HEK293 (cell line): ENCODE results near the gene TNNI3.

ENCODE experiments used
- CTCF ChIA-PET: fragments of 350-600 bp; formaldehyde crosslinking; extraction: SDS; loops from one replicate; lab custom pipeline; 2021; ENCODE audit warnings: antibody characterized with exemption; lab: Yijun Ruan, JAX
- POLR2A ChIA-PET: fragments of 300-600 bp; formaldehyde crosslinking; extraction: SDS; loops from one replicate; lab custom pipeline; 2020; ENCODE audit warnings: antibody characterized with exemption, inconsistent platforms; lab: Yijun Ruan, JAX
- H3K27ac ChIP-seq: fragments of 200-500 bp; sonication (Bioruptor generic); 2 replicates; pipeline ENCODE4 v1.5.1; 2014; ENCODE audit warnings: low read depth, low read length, control low read depth, inconsistent platforms; ENCODE audit errors: extremely low read depth
- H3K36me3 ChIP-seq, 2 experiments: fragments of 200-500 bp in 1 of 2; sonication (Bioruptor generic) in 1 of 2; 1 replicate in 1 of 2; 2 replicates in 1 of 2; pipeline ENCODE4 v1.5.1; 2014 to 2017; ENCODE audit warnings: inconsistent platforms in 2 of 2, low read length in 2 of 2; ENCODE audit not compliant: control insufficient read depth in 2 of 2, insufficient read depth in 1 of 2
- H3K4me1 ChIP-seq: fragments of 200-500 bp; sonication (Bioruptor generic); 2 replicates; pipeline ENCODE4 v1.5.1; 2014; ENCODE audit warnings: mild to moderate bottlenecking, low read length, inconsistent platforms; ENCODE audit not compliant: control insufficient read depth, insufficient read depth
- H3K4me3 ChIP-seq: 2 replicates; pipeline ENCODE4 v1.5.1; 2011; ENCODE audit warnings: low read depth, mild to moderate bottlenecking, control low read depth, low read length, moderate library complexity
- H3K9me3 ChIP-seq: fragments of 200-500 bp; sonication (Bioruptor generic); 2 replicates; pipeline ENCODE4 v1.5.1; 2014; ENCODE audit warnings: low read depth, low read length, inconsistent platforms; ENCODE audit not compliant: control insufficient read depth, insufficient read depth
- GLIS1 ChIP-seq: fragments of 450-650 bp; formaldehyde crosslinking; IDR thresholded peaks from 2 replicates; pipeline ENCODE4 v1.5.1; 2016; ENCODE audit warnings: missing biosample characterization, missing genetic modification characterization
- HOXD13 ChIP-seq: sonication (generic); formaldehyde crosslinking; IDR thresholded peaks from 2 replicates; pipeline ENCODE4 v1.8.0; 2022; ENCODE audit warnings: missing genetic modification reagents, borderline replicate concordance
- IKZF3 ChIP-seq: fragments of 450-650 bp; IDR thresholded peaks from 2 replicates; pipeline ENCODE4 v1.5.0; 2018; ENCODE audit warnings: missing biosample characterization, mild to moderate bottlenecking, missing genetic modification characterization, moderate library complexity
- KLF8 ChIP-seq: fragments of 450-650 bp; formaldehyde crosslinking; IDR thresholded peaks from 2 replicates; pipeline ENCODE4 v1.5.1; 2016; ENCODE audit warnings: missing biosample characterization, missing genetic modification characterization
- KLF9 ChIP-seq: fragments of 450-650 bp; formaldehyde crosslinking; IDR thresholded peaks from 2 replicates; pipeline ENCODE4 v1.5.1; 2016; ENCODE audit warnings: missing biosample characterization, missing genetic modification characterization, low read depth
- MYNN ChIP-seq: fragments of 450-650 bp; formaldehyde crosslinking; IDR thresholded peaks from 2 replicates; pipeline ENCODE4 v1.5.1; 2016; ENCODE audit warnings: missing biosample characterization, missing genetic modification characterization, borderline replicate concordance
- PATZ1 ChIP-seq: fragments of 450-650 bp; formaldehyde crosslinking; IDR thresholded peaks from 2 replicates; pipeline ENCODE4 v1.5.1; 2016; ENCODE audit warnings: missing biosample characterization, missing genetic modification characterization
- PBX3 ChIP-seq: sonication (generic); formaldehyde crosslinking; IDR thresholded peaks from 2 replicates; pipeline ENCODE4 v1.8.1; 2022; ENCODE audit warnings: mild to moderate bottlenecking, moderate library complexity, missing genetic modification reagents
- PRDM10 ChIP-seq: fragments of 450-650 bp; formaldehyde crosslinking; IDR thresholded peaks from 2 replicates; pipeline ENCODE4 v1.5.1; 2016; ENCODE audit warnings: missing biosample characterization, missing genetic modification characterization
- SP3 ChIP-seq: fragments of 450-650 bp; formaldehyde crosslinking; IDR thresholded peaks from 2 replicates; pipeline ENCODE4 v1.5.1; 2016; ENCODE audit warnings: missing biosample characterization, missing genetic modification characterization
- TCF7L2 ChIP-seq: IDR thresholded peaks from 2 replicates; pipeline ENCODE4 v1.6.1; 2011; ENCODE audit warnings: low read depth, mild to moderate bottlenecking, inconsistent platforms, low read length, moderate library complexity, borderline replicate concordance
- ZBTB10 ChIP-seq: fragments of 450-650 bp; formaldehyde crosslinking; IDR thresholded peaks from 2 replicates; pipeline ENCODE4 v1.5.1; 2016; ENCODE audit warnings: missing biosample characterization, missing genetic modification characterization
- ZBTB20 ChIP-seq: fragments of 450-650 bp; formaldehyde crosslinking; IDR thresholded peaks from 2 replicates; pipeline ENCODE4 v1.5.1; 2016; ENCODE audit warnings: missing biosample characterization, missing genetic modification characterization
- ZBTB26 ChIP-seq: fragments of 450-650 bp; formaldehyde crosslinking; optimal IDR thresholded peaks from 2 replicates; pipeline ENCODE3; 2016; ENCODE audit warnings: missing biosample characterization, mild to moderate bottlenecking, missing genetic modification characterization
- ZIC2 ChIP-seq: fragments of 450-650 bp; formaldehyde crosslinking; IDR thresholded peaks from 2 replicates; pipeline ENCODE4 v1.5.1; 2016; ENCODE audit warnings: missing biosample characterization, missing genetic modification characterization
- ZNF10 ChIP-seq: fragments of 450-650 bp; formaldehyde crosslinking; IDR thresholded peaks from 2 replicates; pipeline ENCODE4 v1.5.1; 2017; ENCODE audit warnings: missing biosample characterization, missing genetic modification characterization
- ZNF121 ChIP-seq: fragments of 450-650 bp; formaldehyde crosslinking; IDR thresholded peaks from 2 replicates; pipeline ENCODE4 v1.5.1; 2016; ENCODE audit warnings: missing biosample characterization, missing genetic modification characterization
- ZNF146 ChIP-seq: fragments of 450-650 bp; formaldehyde crosslinking; IDR thresholded peaks from 2 replicates; pipeline ENCODE4 v1.5.1; 2016; ENCODE audit warnings: missing biosample characterization, missing genetic modification characterization
- ZNF311 ChIP-seq: fragments of 450-650 bp; formaldehyde crosslinking; IDR thresholded peaks from 2 replicates; pipeline ENCODE4 v1.5.1; 2017; ENCODE audit warnings: missing biosample characterization, missing genetic modification characterization, borderline replicate concordance
- ZNF621 ChIP-seq: fragments of 450-650 bp; formaldehyde crosslinking; IDR thresholded peaks from 2 replicates; pipeline ENCODE4 v1.5.1; 2017; ENCODE audit warnings: missing biosample characterization, missing genetic modification characterization
- ZNF629 ChIP-seq: fragments of 450-650 bp; formaldehyde crosslinking; IDR thresholded peaks from 2 replicates; pipeline ENCODE4 v1.5.1; 2017; ENCODE audit warnings: missing biosample characterization, missing genetic modification characterization
- ZNF768 ChIP-seq: fragments of 450-650 bp; formaldehyde crosslinking; IDR thresholded peaks from 2 replicates; pipeline ENCODE4 v1.5.1; 2018; ENCODE audit warnings: missing biosample characterization, mild to moderate bottlenecking, missing genetic modification characterization
- ZNF776 ChIP-seq: fragments of 450-650 bp; formaldehyde crosslinking; IDR thresholded peaks from 2 replicates; pipeline ENCODE4 v1.5.0; 2017; ENCODE audit warnings: missing biosample characterization, missing genetic modification characterization, borderline replicate concordance
- ZNF791 ChIP-seq: fragments of 450-650 bp; formaldehyde crosslinking; IDR thresholded peaks from 2 replicates; pipeline ENCODE4 v1.5.1; 2016; ENCODE audit warnings: missing biosample characterization, missing genetic modification characterization
- ZNF843 ChIP-seq: fragments of 450-650 bp; formaldehyde crosslinking; IDR thresholded peaks from 2 replicates; pipeline ENCODE4 v1.5.1; 2016; ENCODE audit warnings: missing biosample characterization, missing genetic modification characterization

Gene TNNI3

GRCh38 chr19:55116859-55117662 lies 40.5 kb downstream of the TNNI3 start, which contains the start of gene PPP1R12C:
Gene PPP1R12C, minus strand, starts transcription at chr19:55117637. Its CDS starts 94 bp downstream, at chr19:55117543.
- peaks cover 18% of the 10 kb centered on the region for H3K4me1 ChIP-seq
- CTCF ChIA-PET, result interaction anchor here (0.6 to 4.6 kb wide), 7 partner anchors 16 to 171 kb away, joined by 3 to 26 read pairs (median 3); no protein-coding TSS in a partner anchor

More at GRCh38 chr19:55116859-55117662, 40.5 kb downstream of the TNNI3 start, which contains the start of gene PPP1R12C:
- Histone ChIP-seq H3K4me3 (peak within 1 kb of the TSS; percentile 78), H3K27ac (peak within 1 kb of the TSS; percentile 78; the same call in 1 of the 2 replicates), H3K9me3 (no peaks in the 10 kb centered on the region), H3K36me3 (peaks cover 0 to 10% of the 10 kb centered on the region in 2 experiments; a peak in 1 of 3 replicates)
- TF ChIP-seq TCF7L2 (no peak), KLF9 (tag by site-specific recombination) (0 out of 2 replicates have a peak, but pooled peaks have one; percentile 5), ZNF843 (tag by site-specific recombination) (no peak), MYNN (no peak), ZNF121 (tag by site-specific recombination) (no peak), PATZ1 (peak; percentile 62), ZNF621 (tag by site-specific recombination) (no peak), GLIS1 (tag by site-specific recombination) (peak; percentile 13; the same call in 1 of the 2 replicates), PRDM10 (tag by site-specific recombination) (peak; percentile 13; the same call in 1 of the 2 replicates), ZNF791 (tag by site-specific recombination) (0 out of 2 replicates have a peak, but pooled peaks have one; percentile 7), KLF8 (tag by site-specific recombination) (0 out of 2 replicates have a peak, but pooled peaks have one; percentile 15), ZIC2 (tag by site-specific recombination) (peak; percentile 10; the same call in 1 of the 2 replicates), ZNF311 (no peak), ZNF768 (tag by site-specific recombination) (no peak), ZNF629 (tag by site-specific recombination) (no peak), ZBTB26 (tag by site-specific recombination) (peak; percentile 41), ZNF10 (no peak), PBX3 (CRISPR knock-in tag) (no peak), IKZF3 (tag by site-specific recombination) (no peak), HOXD13 (CRISPR knock-in tag) (no peak; the same call in 1 of the 2 replicates), ZBTB20 (tag by site-specific recombination) (peak; percentile 65; the same call in 1 of the 2 replicates), ZNF776 (tag by site-specific recombination) (no peak), ZBTB10 (tag by site-specific recombination) (peak; percentile 38; the same call in 1 of the 2 replicates), SP3 (tag by site-specific recombination) (no peak), ZNF146 (tag by site-specific recombination) (no peak)
- POLR2A ChIA-PET, result interaction anchor here (0.6 to 2.7 kb wide), 27 partner anchors 11 to 916 kb away, joined by 3 to 16 read pairs (median 5); partner anchors contain the start of genes FIZ1, KMT5C, NAT14 and PPP6R1
